ENCODE results near the gene SIRT3.
"Not testable (repeated sequence)": the region's sequence is repeated elsewhere in the genome, so short reads cannot be mapped to it uniquely, and the experiment has no call there.

Gene SIRT3

DNA sequence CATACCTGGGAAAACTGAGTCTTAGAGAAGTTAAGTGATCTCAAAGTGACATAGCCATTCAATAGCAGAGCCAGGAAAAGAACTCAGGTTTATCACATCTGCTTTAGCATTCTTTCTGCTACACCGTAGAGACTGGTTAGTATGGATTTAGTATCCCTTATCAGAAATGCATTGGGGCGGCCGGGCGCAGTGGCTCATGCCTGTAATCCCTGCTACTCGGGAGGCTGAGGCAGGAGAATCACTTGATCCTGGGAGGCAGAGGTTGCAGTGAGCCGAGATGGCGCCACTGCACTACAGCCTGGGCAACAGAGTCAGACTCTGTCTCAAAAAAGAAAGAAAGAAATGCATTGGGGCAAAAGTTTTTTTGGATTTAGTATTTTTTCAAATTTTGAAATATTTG is 2.2 kb upstream of the SIRT3 start:
- not testable (repeated sequence) for DNase-seq

DNA sequence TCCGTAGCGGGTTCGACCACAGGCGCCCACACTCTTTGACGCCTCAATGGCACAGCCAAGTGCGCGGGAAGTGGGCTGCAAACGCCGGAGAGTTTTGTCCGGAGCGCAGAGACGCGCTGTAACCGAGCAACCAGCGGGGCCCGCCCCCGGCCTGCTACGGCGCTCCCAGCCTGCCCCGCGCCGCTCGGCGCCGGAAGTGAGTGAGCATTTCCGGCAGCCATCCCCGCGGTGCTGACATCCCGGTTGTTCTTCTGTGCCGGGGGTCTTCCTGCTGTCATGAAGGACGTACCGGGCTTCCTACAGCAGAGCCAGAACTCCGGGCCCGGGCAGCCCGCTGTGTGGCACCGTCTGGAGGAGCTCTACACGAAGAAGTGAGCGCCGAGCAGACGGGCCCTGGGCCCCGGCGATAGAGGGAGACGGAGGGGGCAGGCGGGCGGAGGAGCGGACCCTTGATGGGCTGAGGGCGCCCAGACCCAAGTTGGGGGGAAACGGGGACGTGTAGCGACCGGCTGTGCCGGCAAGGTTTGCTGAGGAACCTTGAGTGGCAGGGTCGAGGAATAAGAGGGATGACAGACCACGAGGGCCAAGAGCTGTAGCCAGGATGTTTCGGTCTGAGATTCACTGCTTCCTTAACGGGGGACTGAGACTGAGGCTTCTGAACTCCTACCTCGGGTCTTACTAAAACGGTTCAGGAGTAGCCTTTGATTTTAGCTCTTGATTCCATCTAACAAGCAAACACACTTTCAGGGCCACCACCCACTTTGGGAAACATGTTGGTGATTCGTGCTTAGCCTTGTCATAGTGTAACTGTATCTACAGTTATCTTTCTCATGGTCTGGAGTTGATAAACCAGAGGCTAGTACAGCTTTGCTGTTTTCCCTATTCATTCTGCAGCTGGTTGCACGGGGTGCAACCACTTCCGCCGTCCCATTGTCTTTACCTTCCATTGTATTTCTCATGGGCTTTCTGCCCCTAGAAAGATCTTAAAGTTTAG is 929 bp upstream of the SIRT3 start, which contains the start of gene PSMD13:
Gene PSMD13 (plus strand): TSS at position 203 of the 994 bp plus-strand sequence. CDS start 74 bp downstream, at position 277.
- DNase-seq = peak; percentile 94

DNA sequence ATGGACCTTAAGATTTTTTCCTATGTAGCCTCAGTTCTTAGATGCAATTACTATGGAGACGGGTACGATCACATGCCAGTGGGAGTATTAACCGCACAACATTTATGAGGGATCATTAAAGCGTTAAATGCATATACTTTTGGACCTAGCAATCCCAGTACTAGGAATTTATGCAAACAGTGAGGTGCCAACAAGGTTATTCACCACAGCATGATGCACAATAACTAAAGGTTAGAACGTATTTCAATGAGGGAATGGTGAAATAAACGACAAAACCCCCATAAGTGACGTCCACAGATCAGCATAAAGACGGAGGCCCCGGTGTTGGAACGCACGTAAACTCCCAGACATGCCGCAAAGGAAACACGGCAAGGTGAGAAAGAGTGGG is 539 bp downstream of the SIRT3 start:
- DNase-seq = peak; percentile 82

DNA sequence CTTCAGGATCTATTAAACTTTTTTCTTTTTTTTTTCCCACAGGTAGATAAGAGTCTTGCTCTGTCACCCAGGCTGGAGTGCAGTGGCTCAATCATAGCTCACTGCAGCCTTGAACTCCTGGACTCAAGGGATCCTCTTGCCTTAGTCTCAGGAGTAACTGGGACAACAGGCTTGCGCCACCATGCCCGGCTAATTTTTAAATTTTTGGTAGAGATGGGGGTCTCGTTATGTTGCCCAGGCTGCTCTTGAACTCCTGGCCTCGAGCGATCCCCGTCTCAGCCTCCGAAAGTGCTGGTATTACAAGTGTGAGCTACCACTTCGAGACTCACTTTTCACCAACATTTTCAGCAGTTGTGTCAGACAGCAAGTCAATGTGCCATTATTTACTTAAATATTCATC is 962 bp downstream of the SIRT3 start:
- no peak for DNase-seq

- no peak for DNase-seq
Measured at GRCh38 chr11:232783-233565, 3.2 kb downstream of the SIRT3 start.

GRCh38 chr11:230431-230830 is 5.7 kb downstream of the SIRT3 start:
- DNase-seq = no peak

- no peak for DNase-seq
Measured at GRCh38 chr11:227824-228379, 8.2 kb downstream of the SIRT3 start.

- peak; percentile 30 for DNase-seq
Measured at GRCh38 chr11:225734-226453, 10.2 kb downstream of the SIRT3 start.

- no peak for DNase-seq
Measured at GRCh38 chr11:224424-224823, 11.7 kb downstream of the SIRT3 start.

DNA sequence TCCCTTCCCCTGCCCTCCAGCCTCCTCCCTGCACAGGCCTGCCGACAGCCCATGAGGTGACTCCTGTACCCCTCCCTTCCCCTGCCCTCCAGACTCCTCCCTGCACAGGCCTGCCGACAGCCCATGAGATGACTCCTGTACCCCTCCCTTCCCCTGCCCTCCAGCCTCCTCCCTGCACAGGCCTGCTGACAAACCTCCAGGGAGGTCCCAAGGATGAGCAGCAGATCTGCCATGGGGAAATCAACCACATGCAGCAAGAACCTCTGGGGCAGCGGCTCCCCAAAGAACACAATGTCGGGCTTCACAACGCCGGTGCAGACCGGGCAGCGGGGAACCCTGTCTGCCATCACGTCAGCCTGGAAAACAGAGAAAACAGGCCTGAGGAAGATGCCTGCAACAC is 12.3 kb downstream of the SIRT3 start:
- DNase-seq = no peak

DNA sequence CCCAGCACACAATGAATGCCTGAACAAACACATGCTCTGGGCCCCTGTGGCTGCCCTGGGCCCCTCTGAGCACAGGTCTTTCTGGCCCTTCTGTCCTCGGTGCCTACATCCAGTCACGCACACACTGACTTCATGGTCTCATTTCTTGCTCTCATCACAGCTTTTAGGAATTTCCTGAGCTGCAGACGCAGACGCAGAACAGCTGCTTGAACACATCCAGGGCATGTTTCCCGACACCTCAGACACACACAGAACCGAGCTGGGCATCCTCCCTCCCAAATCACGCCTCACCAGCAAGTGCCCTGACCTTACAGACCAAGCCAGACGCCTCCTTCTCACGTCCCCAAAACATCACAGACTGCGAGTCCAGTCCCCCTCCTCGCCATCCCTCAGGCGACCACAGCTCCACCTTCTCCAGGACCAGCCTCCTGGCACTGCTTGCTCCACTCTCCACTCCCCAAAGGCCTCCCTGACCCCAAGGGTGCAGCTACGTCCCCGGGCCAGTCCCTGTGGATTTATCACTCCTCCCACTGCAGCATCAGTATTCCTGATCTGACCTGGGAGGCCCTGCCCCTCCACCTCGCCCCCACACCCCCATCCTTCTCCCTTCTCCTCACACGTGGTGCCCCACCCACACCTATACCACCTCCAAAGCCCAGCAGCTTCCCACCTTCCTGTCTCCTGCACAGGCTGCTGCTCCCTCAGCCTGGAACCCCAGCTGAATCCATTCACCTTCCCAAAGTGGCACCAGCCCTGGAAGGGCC is 12.9 kb downstream of the SIRT3 start:
- no peak for DNase-seq

GRCh38 chr11:221998-222789 is 13.9 kb downstream of the SIRT3 start:
- no peak for DNase-seq

- DNase-seq = no peak
Measured at GRCh38 chr11:221539-221938, 14.6 kb downstream of the SIRT3 start.

- not testable (repeated sequence) for DNase-seq
Measured at GRCh38 chr11:220641-221215, 15.4 kb downstream of the SIRT3 start.

GRCh38 chr11:218815-219593 is 17.1 kb downstream of the SIRT3 start:
- no peak for DNase-seq

DNA sequence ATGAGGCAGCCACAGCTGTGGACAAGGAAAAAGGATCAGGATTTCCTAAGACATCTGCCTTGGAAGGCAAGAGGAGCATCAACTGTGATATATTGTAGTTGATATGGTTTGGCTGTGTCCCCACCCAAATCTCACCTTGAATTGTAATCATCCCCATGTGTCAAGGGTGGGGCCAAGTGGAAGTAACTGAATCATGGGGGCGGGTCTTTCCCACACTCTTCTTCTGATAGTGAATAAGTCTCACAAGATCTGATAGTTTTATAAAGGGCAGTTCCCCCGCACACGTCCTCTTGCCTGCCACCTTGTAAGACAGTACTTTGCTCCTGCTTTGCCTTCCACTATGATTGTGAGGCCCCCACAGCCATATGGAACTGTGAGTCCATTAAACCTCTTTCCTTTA is 18.4 kb downstream of the SIRT3 start:
- DNase-seq = no peak

DNA sequence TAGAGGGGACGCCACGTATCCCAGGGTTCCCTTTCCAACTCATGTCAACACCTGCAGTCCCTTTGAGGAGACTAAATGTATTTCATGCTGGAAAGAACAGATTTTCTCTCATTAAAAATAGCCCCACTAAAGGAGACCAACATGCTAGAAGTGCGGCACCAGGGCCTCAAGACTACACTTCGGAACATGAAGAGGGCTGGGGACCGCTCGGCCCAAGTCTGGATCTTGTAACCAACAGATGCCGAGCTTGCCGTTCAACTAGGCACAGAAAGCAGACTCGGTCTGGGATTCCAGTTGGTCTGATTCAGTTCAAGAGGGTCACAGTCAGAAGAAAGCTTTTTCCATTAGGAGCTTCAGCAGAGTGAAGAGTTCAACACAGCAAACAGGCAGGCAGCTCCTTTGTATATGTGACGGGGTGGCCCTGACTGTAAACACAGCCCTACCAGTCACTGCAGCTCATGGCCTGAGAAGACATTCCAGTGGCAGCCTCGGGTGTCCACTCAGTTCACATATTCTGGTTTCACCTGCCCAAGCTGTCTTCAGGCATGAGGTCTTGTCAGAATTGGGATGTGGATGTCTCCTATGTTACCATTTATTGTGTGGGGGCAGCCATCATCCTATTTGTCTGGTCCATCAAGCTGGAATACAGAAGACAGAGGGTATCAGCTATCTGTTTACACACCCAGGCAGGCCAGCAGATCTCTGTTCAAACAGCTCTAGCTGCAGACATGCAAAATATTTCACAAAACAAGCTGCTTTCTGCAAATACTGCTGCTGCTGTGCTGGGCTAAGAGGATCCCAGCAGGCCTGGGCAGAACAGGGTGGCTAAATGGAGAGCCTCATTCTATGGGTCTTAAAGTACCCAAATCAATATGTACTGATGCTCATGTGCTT is 19.8 kb downstream of the SIRT3 start:
- DNase-seq = no peak

- DNase-seq = no peak
Measured at GRCh38 chr11:215581-216037, 20.5 kb downstream of the SIRT3 start.

- DNase-seq = no peak
Measured at GRCh38 chr11:214083-214482, 22.1 kb downstream of the SIRT3 start.
